Body of pancreas (tissue), 4 donors: ENCODE measurements around the gene ACBD6. TPM values are rescaled to one million over a fixed set of nuclear protein-coding genes. Genes with fewer than 3 reads are reported as not detected.

Source experiments
- ATAC-seq: fragments of 150-250 bp; one replicate; pipeline ENCODE4 v1.9.1; 2016
- DNase-seq, 4 donors: peaks; one replicate each; pipeline ENCODE4 v3.0.0-alpha.2; 2019
- H3K27ac ChIP-seq, 4 donors: fragments of 200-600 bp; sonication (generic); 1 replicate in 3 of 4; 2 replicates in 1 of 4; pipeline versions ENCODE4 v1.5.1 to v1.6.1; 2016 to 2019; ENCODE audit warnings: mild to moderate bottlenecking in 1 of 4, mixed read lengths in 1 of 4, moderate library complexity in 1 of 4
- H3K27me3 ChIP-seq, 2 donors: fragments of 200-600 bp; sonication (generic); one replicate each; pipeline ENCODE4 v1.6.0; 2016; ENCODE audit warnings: mild to moderate bottlenecking in 1 of 2
- H3K36me3 ChIP-seq, 2 donors: fragments of 200-600 bp; sonication (generic); replicated peaks in 1 of 2; 2 replicates each; pipeline ENCODE4 v1.5.1; 2016; ENCODE audit warnings: low read depth in 2 of 2; ENCODE audit not compliant: insufficient read depth in 1 of 2
- H3K4me1 ChIP-seq: fragments of 200-600 bp; sonication (generic); one replicate; pipeline ENCODE4 v1.6.0; 2016
- H3K4me3 ChIP-seq, 2 donors: fragments of 200-600 bp; sonication (generic); 1 replicate in 1 of 2; 2 replicates in 1 of 2; pipeline ENCODE4 v1.5.1; 2016 to 2019
- H3K9me3 ChIP-seq, 3 donors: fragments of 200-600 bp; sonication (generic); 1 replicate in 2 of 3; 2 replicates in 1 of 3; pipeline ENCODE4 v1.5.1; 2016
- POLR2A ChIP-seq, 3 donors: fragments of 450-650 bp; IDR thresholded peaks; one replicate each; pipeline ENCODE4 v1.6.1; 2016; ENCODE audit warnings: antibody characterized with exemption in 3 of 3, mild to moderate bottlenecking in 2 of 3
- WGBS, 2 donors: methylation state at CpG; one replicate each; pipeline ENCODE4 v1.1.5; 2017; 5-methylcytosine and 5-hydroxymethylcytosine counted together
- intact Hi-C: fragments of 100-400 bp; cut with DNase I; formaldehyde crosslinking; loops from one replicate; pipeline ENCODE4 v1.15.1; 2023
- total RNA-seq, 2 donors: library from RNA; depleted of rRNA; stranded (reverse); fragments of >200 nt; gene quantifications; one replicate each; pipeline ENCODE4 v1.1.0, GENCODE V29; 2016
- TF ChIP-seq, protein P1 (sequence below), 7 experiments: fragments of 450-650 bp in 4 of 7; fragments of 200-600 bp in 3 of 7; sonication (generic) in 3 of 7; IDR thresholded peaks; one replicate each; pipeline ENCODE4 v1.5.1; 2016 to 2019; ENCODE audit warnings: antibody characterized with exemption in 7 of 7

Gene ACBD6
- total RNA-seq, 2 donors from 2014 or later, result 37.4 to 49.4 TPM

DNA sequence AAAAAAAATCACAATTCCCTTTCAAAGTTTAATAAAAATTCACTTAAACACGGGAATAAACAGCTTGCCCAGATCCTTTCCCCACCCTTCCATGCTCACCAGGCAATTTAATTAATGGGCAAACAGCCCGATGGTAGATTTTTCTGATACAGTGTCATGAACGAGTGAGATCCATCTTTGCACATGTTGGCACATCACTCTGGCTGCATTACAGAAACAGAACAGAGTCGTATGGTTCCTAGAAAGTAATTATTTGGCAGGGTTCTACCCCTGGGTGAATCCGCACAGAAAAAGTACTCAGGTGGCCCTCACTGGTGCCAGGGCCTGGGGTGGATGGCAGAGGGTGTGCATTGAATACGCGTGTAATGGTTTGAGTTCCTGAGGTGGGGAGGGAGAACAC is 31.8 kb upstream of the ACBD6 start:
- H3K27me3 ChIP-seq, result no peaks in the 10 kb centered on the region
- no peaks in the 10 kb centered on the region for H3K36me3 ChIP-seq
- WGBS, 2 donors, result 68 to 69% methylated on average over 7 of the region's 7 CpGs
- intact Hi-C loops, result loop anchor here (10.0 kb wide), 1 partner anchor 91 kb away; no protein-coding TSS in a partner anchor
- no peaks in the 10 kb centered on the region for H3K9me3 ChIP-seq
- H3K27ac ChIP-seq, result no peak overlapping the region
- TF ChIP-seq POLR2A (IDR thresholded peaks at IDR 0.05), result no peak
- TF ChIP-seq, protein P1, sequence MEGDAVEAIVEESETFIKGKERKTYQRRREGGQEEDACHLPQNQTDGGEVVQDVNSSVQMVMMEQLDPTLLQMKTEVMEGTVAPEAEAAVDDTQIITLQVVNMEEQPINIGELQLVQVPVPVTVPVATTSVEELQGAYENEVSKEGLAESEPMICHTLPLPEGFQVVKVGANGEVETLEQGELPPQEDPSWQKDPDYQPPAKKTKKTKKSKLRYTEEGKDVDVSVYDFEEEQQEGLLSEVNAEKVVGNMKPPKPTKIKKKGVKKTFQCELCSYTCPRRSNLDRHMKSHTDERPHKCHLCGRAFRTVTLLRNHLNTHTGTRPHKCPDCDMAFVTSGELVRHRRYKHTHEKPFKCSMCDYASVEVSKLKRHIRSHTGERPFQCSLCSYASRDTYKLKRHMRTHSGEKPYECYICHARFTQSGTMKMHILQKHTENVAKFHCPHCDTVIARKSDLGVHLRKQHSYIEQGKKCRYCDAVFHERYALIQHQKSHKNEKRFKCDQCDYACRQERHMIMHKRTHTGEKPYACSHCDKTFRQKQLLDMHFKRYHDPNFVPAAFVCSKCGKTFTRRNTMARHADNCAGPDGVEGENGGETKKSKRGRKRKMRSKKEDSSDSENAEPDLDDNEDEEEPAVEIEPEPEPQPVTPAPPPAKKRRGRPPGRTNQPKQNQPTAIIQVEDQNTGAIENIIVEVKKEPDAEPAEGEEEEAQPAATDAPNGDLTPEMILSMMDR (IDR thresholded peaks at IDR 0.05), result no peak
- ATAC-seq (no peak), DNase-seq (no peak)
- peaks cover 19% of the 10 kb centered on the region for H3K4me1 ChIP-seq
- H3K4me3 ChIP-seq, result no peak overlapping the region

DNA sequence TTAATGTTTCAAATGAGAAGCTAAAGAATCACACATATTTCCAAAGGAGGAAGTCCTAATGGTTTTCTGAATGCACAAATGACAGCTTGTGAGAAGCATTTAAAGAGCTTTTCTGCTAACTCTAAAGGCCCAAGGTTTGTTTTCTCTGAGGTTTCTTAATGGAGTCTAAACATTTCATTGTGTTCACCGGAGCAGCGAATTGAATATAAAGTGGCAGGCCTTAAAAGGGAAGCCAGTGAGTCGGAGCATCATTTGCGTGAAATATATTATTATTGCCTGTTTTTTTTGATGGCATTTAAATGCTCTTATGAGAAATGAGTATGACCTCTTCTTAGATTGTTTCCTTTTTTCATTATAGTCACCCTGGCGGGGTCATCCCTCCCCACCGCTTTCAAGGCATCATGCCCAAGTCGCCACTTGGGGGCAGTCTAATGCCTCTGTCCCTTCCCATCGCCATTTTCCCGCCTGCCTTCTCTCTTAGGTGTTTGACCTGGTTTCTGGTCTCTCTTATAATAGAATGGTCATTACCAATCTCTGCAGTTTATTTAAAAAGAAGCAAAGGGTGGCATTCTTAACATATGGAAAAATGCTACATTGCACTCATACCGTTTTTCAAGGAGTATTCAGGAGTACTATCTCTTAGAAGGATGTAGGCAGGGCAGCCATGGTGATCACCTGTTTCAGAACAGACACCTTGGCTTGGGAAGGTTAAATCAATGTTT is 31.1 kb upstream of the ACBD6 start:
- H3K27ac ChIP-seq, result no peak overlapping the region

DNA sequence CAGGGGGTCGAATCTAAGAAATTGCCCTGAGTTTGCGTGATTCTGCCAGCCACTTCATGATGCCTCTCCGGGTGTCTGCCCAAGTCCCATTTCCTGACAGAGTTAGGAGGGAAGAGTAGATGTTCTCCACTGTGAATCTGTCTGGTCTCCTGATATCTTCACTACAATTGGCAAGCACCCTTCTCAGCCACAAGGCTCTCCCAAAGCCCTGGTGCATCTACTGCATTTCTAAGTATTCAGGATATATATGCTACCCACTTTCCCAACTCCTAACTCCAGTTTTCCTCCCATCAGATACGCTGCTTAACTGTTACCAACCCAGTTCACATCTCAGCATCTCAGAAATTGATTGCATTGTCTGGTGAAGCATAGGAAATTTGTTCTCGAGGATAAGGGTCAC is 30.5 kb upstream of the ACBD6 start:
- WGBS, 2 donors, result 73 to 82% methylated on average over 5 of the region's 5 CpGs
- Histone ChIP-seq H3K27me3 (no peaks in the 10 kb centered on the region), H3K9me3 (no peaks in the 10 kb centered on the region), H3K36me3 (no peaks in the 10 kb centered on the region), H3K4me3 (no peak overlapping the region), H3K4me1 (peaks cover 19% of the 10 kb centered on the region), H3K27ac (no peak overlapping the region)
- DNase-seq, result no peak
- intact Hi-C loops, result loop anchor here (10.0 kb wide), 1 partner anchor 92 kb away; no protein-coding TSS in a partner anchor
- TF ChIP-seq POLR2A (IDR thresholded peaks at IDR 0.05), result no peak
- TF ChIP-seq, protein P1 (IDR thresholded peaks at IDR 0.05), result no peak
- ATAC-seq, result no peak

More for the DNA sequence above, 31.1 kb upstream of the ACBD6 start:
- no peaks in the 10 kb centered on the region for H3K36me3 ChIP-seq
- TF ChIP-seq POLR2A (IDR thresholded peaks at IDR 0.05), result no peak
- TF ChIP-seq, protein P1 (IDR thresholded peaks at IDR 0.05), result peak; percentile 69 to 94 (median 86)
- ATAC-seq, result peak; percentile 81
- H3K4me1 ChIP-seq, result peaks cover 19% of the 10 kb centered on the region
- H3K9me3 ChIP-seq, result no peaks in the 10 kb centered on the region
- intact Hi-C loops, result loop anchor here (10.0 kb wide), 1 partner anchor 91 kb away; no protein-coding TSS in a partner anchor
- no peak overlapping the region for H3K4me3 ChIP-seq
- peak; percentile 75 to 84 (median 78) for DNase-seq
- 38 to 44% methylated on average over 10 of the region's 10 CpGs for WGBS, 2 donors
- no peaks in the 10 kb centered on the region for H3K27me3 ChIP-seq

DNA sequence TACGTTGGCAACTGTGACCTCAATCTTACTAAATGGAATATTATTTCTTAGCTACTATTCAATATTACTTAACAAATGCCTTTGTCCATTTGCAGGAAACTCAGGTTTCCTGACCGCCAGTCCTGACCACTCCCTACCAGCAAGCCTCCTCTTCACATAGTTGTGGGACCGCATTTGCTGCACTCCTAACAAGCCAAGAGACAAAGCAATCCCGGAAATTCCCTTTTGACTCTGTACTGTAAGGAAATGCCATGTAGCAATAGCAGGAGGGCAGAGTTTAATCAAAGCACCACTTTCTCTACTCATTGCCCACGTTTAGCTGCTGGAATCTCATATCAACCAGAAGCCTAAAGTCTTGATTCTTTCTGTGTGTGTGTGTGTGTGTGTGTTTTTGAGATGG is 28.1 kb upstream of the ACBD6 start:
- peak overlapping the region in 3 of 4 donors; percentile 44 to 67 (median 63) for H3K27ac ChIP-seq

More for the DNA sequence above, 28.1 kb upstream of the ACBD6 start:
- ATAC-seq (peak; percentile 82), DNase-seq (peak in 2 of 4 donors; percentile 24 to 55)
- no peaks in the 10 kb centered on the region for H3K27me3 ChIP-seq
- H3K4me3 ChIP-seq, result no peak overlapping the region
- 49 to 50% methylated on average over 5 of the region's 5 CpGs for whole genome bisulfite sequencing, 2 donors
- no peaks in the 10 kb centered on the region for H3K9me3 ChIP-seq
- intact Hi-C loops, result loop anchor here (10.0 kb wide), 1 partner anchor 94 kb away; no protein-coding TSS in a partner anchor
- TF ChIP-seq, protein P1 (IDR thresholded peaks at IDR 0.05), result no peak
- TF ChIP-seq POLR2A (IDR thresholded peaks at IDR 0.05), result no peak
- H3K36me3 ChIP-seq, result no peaks in the 10 kb centered on the region
- H3K4me1 ChIP-seq, result peaks cover 19% of the 10 kb centered on the region
